ENCODE data around the gene SCYL1. TPM values are rescaled to one million over a fixed set of nuclear protein-coding genes. Genes with fewer than 3 reads are reported as not detected.

Gene SCYL1
- total RNA-seq, 1 experiment from 2014 or later: 104 TPM

GRCh38 chr11:65482306-65482850 lies 42.5 kb upstream of the SCYL1 start:
- BruUV-seq (replicated peaks): no TSS peak
- Histone ChIP-seq H3K4me3 (replicated peaks in 1 of 2; ENCODE audit: low read depth in 1 of 2, low read length in 2 of 2) (no peak overlapping the region), H3K79me2 (ENCODE audit: insufficient read depth, low read length) (no peaks in the 10 kb centered on the region), H4K20me1 (ENCODE audit: insufficient read depth) (no peaks in the 10 kb centered on the region), H2AFZ (ENCODE audit: low read depth, low read length, poor library complexity, severe bottlenecking) (no peak overlapping the region), H3K27me3 (ENCODE audit: insufficient read depth, low read length) (no peaks in the 10 kb centered on the region), H3K4me2 (ENCODE audit: low read length) (peak overlapping the region; percentile 40), H3K27ac (ENCODE audit: low read depth, low read length) (peak overlapping the region; percentile 66), H3K4me1 (ENCODE audit: control insufficient read depth in 1 of 2, insufficient read depth in 2 of 2, low read length in 2 of 2) (peaks cover 77 to 83% of the 10 kb centered on the region in 2 experiments), H3K36me3 (ENCODE audit: control insufficient read depth in 1 of 2, insufficient read depth in 2 of 2, low read length in 2 of 2) (no peaks in the 10 kb centered on the region), H3K9me3 (ENCODE audit: control insufficient read depth in 1 of 2, insufficient read depth in 1 of 2, low read depth in 1 of 2, low read length in 2 of 2) (no peaks in the 10 kb centered on the region), H3K9ac (ENCODE audit: low read length) (peak overlapping the region; percentile 9; the same call in 1 of the 2 replicates), H3K9me2 (ENCODE audit: insufficient read depth) (no peaks in the 10 kb centered on the region)
- no peak for ATAC-seq
- RAD21 ChIA-PET (ENCODE audit: low non-redundant PET in 1 of 2, low total read pairs in 2 of 2, uncharacterized antibody in 2 of 2, unreplicated experiment in 2 of 2): no interaction called here
- TF ChIP-seq, protein P1, sequence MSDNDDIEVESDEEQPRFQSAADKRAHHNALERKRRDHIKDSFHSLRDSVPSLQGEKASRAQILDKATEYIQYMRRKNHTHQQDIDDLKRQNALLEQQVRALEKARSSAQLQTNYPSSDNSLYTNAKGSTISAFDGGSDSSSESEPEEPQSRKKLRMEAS (IDR thresholded peaks at IDR 0.05): no peak
- TF ChIP-seq SP1 (IDR thresholded peaks at IDR 0.05; ENCODE audit: low read depth) (no peak), EGR1 (IDR thresholded peaks at IDR 0.05; ENCODE audit: low read depth) (no peak), ATF3 (IDR thresholded peaks at IDR 0.05) (no peak), CEBPB (IDR thresholded peaks at IDR 0.05; ENCODE audit: low read depth) (no peak), ELF1 (IDR thresholded peaks at IDR 0.05; ENCODE audit: borderline replicate concordance, low read depth) (no peak), FOSL1 (IDR thresholded peaks at IDR 0.05; ENCODE audit: low read depth) (no peak), SRF (IDR thresholded peaks at IDR 0.05; ENCODE audit: low read depth) (no peak)
- TF ChIP-seq, protein P2, sequence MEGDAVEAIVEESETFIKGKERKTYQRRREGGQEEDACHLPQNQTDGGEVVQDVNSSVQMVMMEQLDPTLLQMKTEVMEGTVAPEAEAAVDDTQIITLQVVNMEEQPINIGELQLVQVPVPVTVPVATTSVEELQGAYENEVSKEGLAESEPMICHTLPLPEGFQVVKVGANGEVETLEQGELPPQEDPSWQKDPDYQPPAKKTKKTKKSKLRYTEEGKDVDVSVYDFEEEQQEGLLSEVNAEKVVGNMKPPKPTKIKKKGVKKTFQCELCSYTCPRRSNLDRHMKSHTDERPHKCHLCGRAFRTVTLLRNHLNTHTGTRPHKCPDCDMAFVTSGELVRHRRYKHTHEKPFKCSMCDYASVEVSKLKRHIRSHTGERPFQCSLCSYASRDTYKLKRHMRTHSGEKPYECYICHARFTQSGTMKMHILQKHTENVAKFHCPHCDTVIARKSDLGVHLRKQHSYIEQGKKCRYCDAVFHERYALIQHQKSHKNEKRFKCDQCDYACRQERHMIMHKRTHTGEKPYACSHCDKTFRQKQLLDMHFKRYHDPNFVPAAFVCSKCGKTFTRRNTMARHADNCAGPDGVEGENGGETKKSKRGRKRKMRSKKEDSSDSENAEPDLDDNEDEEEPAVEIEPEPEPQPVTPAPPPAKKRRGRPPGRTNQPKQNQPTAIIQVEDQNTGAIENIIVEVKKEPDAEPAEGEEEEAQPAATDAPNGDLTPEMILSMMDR (IDR thresholded peaks at IDR 0.05 in 2 of 3, conservative IDR thresholded peaks at IDR 0.05 in 1 of 3; ENCODE audit: borderline replicate concordance in 1 of 3, insufficient read depth in 1 of 3, low read depth in 2 of 3, low read length in 2 of 3): no peak
- CTCF ChIA-PET: interaction anchor here (0.9 to 1.2 kb wide), 2 partner anchors 11 to 15 kb away, joined by 4 to 6 read pairs; no protein-coding TSS in a partner anchor
- intact Hi-C loops (cut with micrococcal nuclease): no loop called here
- no peak for DNase-seq (ENCODE audit: low read depth, low spot score)
- POLR2A ChIA-PET: interaction anchor here (1.0 to 15.6 kb wide), 4 partner anchors 11 to 66 kb away, joined by 4 to 1499 read pairs (median 290); partner anchors contain the start of gene MALAT1
